Stimulated activated naive B cell treated with anti-CD40 and anti-IgM and Interleukin-4, amounts not matched to agents 10 μg/mL and 1 μg/mL and 100 μg/mL, for 72 hours (primary cell): ENCODE measurements around the gene FNDC3B.
A peak's percentile ranks its signal among the peaks of the same experiment; 100 is the strongest.

ENCODE experiments used
- ATAC-seq, 2 donors: fragments of 150-1000 bp; cut with Tn5 transposase; replicated peaks; 2 replicates each; pipeline ENCODE4 v1.10.0; 2021; ENCODE audit warnings: moderate library complexity in 1 of 2
- DNase-seq: peaks from one replicate; pipeline ENCODE4 v3.0.0; 2021
- H3K27ac Mint-ChIP-seq: one replicate; pipeline ENCODE4 v1.8.0; 2022; ENCODE audit warnings: mild to moderate bottlenecking, mixed read lengths
- H3K27me3 Mint-ChIP-seq, 2 donors: one replicate each; pipeline ENCODE4 v1.8.0; 2022; ENCODE audit warnings: mixed read lengths in 2 of 2
- H3K36me3 Mint-ChIP-seq, 2 donors: one replicate each; pipeline ENCODE4 v1.8.0; 2022; ENCODE audit warnings: mixed read lengths in 2 of 2, mild to moderate bottlenecking in 1 of 2
- H3K4me1 Mint-ChIP-seq, 2 donors: one replicate each; pipeline ENCODE4 v1.8.0; 2022; ENCODE audit warnings: mixed read lengths in 2 of 2, mild to moderate bottlenecking in 1 of 2
- H3K4me3 Mint-ChIP-seq, 2 donors: one replicate each; pipeline ENCODE4 v1.8.0; 2022; ENCODE audit warnings: mild to moderate bottlenecking in 2 of 2, mixed read lengths in 2 of 2, moderate library complexity in 1 of 2
- H3K9me3 Mint-ChIP-seq, 2 donors: one replicate each; pipeline ENCODE4 v1.8.0; 2022; ENCODE audit warnings: mixed read lengths in 2 of 2, mild to moderate bottlenecking in 1 of 2

FNDC3B gene

DNA sequence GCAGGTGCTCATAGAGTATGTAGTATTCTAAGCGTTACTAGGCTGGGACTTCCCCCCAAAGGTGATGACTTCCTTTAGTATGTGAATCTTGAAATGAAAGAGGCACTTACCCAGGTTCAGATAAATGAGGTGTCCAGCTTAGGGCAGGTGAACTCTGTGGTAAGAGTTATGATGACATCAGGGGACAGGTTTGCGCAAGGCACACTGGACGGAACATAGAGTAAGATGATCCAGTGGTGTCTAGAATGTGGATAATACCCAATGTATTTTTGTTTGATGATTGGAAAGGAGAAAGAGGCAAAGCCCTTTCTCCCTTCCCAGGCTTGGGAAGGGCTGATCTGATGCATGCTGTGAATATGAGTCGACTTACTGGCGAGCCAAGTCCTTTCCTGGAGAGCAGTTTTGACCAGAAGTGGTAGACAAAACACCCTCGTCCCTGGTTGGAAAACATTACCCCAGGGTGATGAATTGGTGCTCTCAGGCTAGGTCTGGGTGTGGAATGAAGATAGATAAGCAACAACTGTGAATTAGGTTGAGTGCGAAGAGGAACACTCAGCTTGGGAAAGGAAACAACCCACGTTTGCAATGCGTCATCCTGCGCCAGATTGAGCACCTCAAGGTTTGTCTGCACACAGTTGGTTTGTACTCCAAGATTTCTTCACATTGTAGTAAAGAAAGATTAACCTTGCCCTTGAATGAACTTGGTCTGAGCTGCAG is 284.7 kb downstream of the FNDC3B start:
- no peak for DNase-seq
- ATAC-seq, result peak in 1 of 2 donors; percentile 33
- no peak overlapping the region for H3K27ac Mint-ChIP-seq
- H3K27me3 Mint-ChIP-seq, result no peaks in the 10 kb centered on the region
- peaks cover 13 to 36% of the 10 kb centered on the region in 2 donors for H3K36me3 Mint-ChIP-seq
- no peaks in the 10 kb centered on the region for H3K9me3 Mint-ChIP-seq
- H3K4me3 Mint-ChIP-seq, result no peak overlapping the region
- H3K4me1 Mint-ChIP-seq, result peaks cover 0 to 4% of the 10 kb centered on the region in 2 donors

GRCh38 chr3:172324611-172325203 is 285.3 kb downstream of the FNDC3B start:
- H3K27ac Mint-ChIP-seq, result no peak overlapping the region
- H3K36me3 Mint-ChIP-seq, result peaks cover 16 to 34% of the 10 kb centered on the region in 2 donors
- no peaks in the 10 kb centered on the region for H3K27me3 Mint-ChIP-seq
- H3K4me3 Mint-ChIP-seq, result no peak overlapping the region
- H3K4me1 Mint-ChIP-seq, result peaks cover 0 to 4% of the 10 kb centered on the region in 2 donors
- ATAC-seq (no peak), DNase-seq (no peak)
- no peaks in the 10 kb centered on the region for H3K9me3 Mint-ChIP-seq

DNA sequence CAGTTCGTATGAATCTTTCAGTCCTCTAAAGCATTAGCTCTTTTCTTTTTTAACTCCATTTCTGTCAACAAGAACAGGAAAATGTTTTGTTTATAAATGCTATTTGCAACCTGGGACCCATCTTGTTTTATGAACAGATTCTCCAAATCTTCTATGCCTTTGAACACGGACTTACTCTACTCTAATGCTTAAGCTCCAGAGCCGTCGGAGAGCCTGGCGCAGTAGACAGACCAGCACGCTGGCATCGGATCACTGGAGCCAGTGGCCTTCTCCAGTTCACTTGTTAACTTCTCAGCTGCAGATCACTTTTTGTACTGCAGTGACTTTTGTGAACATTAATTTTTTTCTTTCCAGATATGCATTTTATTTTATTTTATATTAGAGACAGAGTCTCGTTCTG is 286.1 kb downstream of the FNDC3B start:
- H3K27ac Mint-ChIP-seq, result no peak overlapping the region
- DNase-seq (no peak), ATAC-seq (no peak)
- H3K4me3 Mint-ChIP-seq, result no peak overlapping the region
- peaks cover 0 to 4% of the 10 kb centered on the region in 2 donors for H3K4me1 Mint-ChIP-seq
- H3K27me3 Mint-ChIP-seq, result no peaks in the 10 kb centered on the region
- peaks cover 12 to 34% of the 10 kb centered on the region in 2 donors for H3K36me3 Mint-ChIP-seq
- H3K9me3 Mint-ChIP-seq, result no peaks in the 10 kb centered on the region

DNA sequence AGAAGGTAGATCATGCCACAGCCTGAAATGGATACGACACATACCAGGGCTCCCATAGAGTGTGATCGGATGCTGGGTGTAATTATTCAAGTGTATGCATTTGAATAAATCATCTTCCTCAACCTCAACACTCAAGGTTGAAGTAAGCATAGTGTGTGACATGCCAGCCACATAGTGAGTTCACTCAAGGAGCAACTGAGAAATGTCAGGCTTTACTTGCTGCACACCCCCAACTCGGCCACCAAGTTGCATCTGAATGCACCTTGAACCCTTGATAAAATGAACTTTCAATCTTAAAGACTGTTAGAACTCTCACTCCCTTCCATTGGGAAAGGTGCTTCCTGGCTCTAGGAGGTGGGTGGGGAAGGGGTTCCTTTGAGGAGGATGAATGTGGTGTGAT is 287.6 kb downstream of the FNDC3B start:
- H3K27ac Mint-ChIP-seq, result no peak overlapping the region
- H3K4me3 Mint-ChIP-seq, result no peak overlapping the region
- H3K9me3 Mint-ChIP-seq, result no peaks in the 10 kb centered on the region
- DNase-seq (no peak), ATAC-seq (no peak)
- peaks cover 0 to 4% of the 10 kb centered on the region in 2 donors for H3K4me1 Mint-ChIP-seq
- no peaks in the 10 kb centered on the region for H3K27me3 Mint-ChIP-seq
- H3K36me3 Mint-ChIP-seq, result peaks cover 20 to 47% of the 10 kb centered on the region in 2 donors

DNA sequence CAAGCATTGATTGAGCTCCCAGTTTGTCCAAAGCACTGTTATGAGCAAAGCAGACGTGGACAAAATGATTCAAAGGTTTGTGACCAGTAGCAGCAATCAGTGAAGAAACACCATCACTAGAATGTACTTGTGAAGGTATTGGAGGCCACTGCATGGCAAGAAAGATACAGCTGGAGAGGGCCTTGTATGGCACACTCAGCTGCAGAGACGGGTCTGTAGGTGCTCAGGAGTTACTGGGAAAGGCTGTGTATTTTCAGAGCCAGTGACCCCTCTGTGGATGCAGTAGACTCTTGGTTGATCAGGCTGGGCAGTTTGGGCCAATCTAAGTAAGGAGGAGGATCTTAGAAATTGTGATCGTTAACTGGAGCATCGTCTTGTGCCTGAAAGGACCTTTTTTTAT is 288.9 kb downstream of the FNDC3B start:
- ATAC-seq (no peak), DNase-seq (no peak)
- Mint-ChIP-seq H3K36me3 (peaks cover 20 to 47% of the 10 kb centered on the region in 2 donors), H3K4me3 (no peak overlapping the region), H3K9me3 (no peaks in the 10 kb centered on the region), H3K27me3 (no peaks in the 10 kb centered on the region), H3K27ac (no peak overlapping the region), H3K4me1 (peaks cover 0 to 4% of the 10 kb centered on the region in 2 donors)

GRCh38 chr3:172329070-172329469 is 289.7 kb downstream of the FNDC3B start:
- Mint-ChIP-seq H3K27me3 (no peaks in the 10 kb centered on the region), H3K36me3 (peaks cover 24 to 46% of the 10 kb centered on the region in 2 donors), H3K9me3 (no peaks in the 10 kb centered on the region), H3K4me3 (no peak overlapping the region), H3K4me1 (no peaks in the 10 kb centered on the region), H3K27ac (no peak overlapping the region)
- no peak for ATAC-seq
- no peak for DNase-seq

GRCh38 chr3:172330413-172330812 is 291.0 kb downstream of the FNDC3B start:
- H3K27me3 Mint-ChIP-seq, result no peaks in the 10 kb centered on the region
- no peaks in the 10 kb centered on the region for H3K4me1 Mint-ChIP-seq
- ATAC-seq (no peak), DNase-seq (no peak)
- H3K27ac Mint-ChIP-seq, result no peak overlapping the region
- H3K36me3 Mint-ChIP-seq, result peaks cover 22 to 36% of the 10 kb centered on the region in 2 donors
- H3K9me3 Mint-ChIP-seq, result no peaks in the 10 kb centered on the region
- no peak overlapping the region for H3K4me3 Mint-ChIP-seq

DNA sequence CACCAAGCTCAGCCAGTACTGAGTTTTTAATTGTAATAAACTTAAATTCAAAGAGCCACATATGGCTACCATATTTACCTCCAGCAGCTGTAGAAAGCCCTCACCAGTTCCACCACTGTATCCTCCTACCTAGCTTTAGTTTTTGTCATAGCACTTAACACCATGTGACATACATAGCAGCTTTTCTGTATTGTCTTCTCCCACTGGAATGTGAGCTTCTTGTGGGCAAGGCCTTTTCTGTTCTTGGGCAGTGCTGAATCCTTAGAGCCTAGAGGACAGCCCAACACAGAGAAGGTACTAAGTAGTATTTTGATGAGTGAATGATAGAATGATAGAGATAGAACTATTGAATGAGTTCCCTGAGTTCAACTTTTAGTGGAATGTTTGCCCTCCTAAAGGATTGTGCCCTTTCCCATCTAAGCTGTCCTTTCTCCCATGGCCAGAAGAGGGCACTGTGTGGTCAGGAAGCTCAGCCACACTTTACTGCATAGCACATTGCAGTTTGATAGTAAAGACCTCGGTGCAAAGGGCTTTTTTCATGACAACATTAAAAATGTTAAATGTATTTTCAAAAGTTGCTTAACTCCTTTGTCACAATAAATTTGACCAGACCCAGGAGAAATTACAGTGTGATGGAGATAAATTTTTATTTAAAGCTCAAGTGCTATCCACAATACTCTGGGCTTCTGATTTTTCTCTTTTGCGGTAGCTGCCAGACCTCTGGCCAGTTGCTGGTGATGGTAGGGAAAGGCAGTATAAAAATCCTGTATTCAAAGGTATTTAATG is 293.1 kb downstream of the FNDC3B start:
- peaks cover 16 to 27% of the 10 kb centered on the region in 2 donors for H3K36me3 Mint-ChIP-seq
- ATAC-seq (peak; percentile 68 to 74), DNase-seq (peak; percentile 16)
- H3K4me3 Mint-ChIP-seq, result no peak overlapping the region
- no peaks in the 10 kb centered on the region for H3K4me1 Mint-ChIP-seq
- H3K27me3 Mint-ChIP-seq, result no peaks in the 10 kb centered on the region
- no peaks in the 10 kb centered on the region for H3K9me3 Mint-ChIP-seq
- H3K27ac Mint-ChIP-seq, result no peak overlapping the region

DNA sequence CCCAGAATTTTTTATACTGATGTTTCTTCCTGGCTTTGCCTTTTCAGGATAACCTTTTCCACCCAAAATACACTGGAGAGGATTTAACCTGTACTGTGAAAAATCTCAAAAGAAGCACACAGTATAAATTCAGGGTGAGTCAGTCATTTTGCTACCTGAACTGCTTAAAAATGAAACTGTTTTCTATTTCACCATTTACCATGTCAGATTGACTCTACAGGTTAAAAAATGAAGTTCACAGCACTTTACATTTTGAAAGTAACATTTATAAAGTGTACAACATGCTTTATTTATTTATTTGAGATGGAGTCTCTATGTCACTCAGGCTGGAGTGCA is 293.6 kb downstream of the FNDC3B start:
- Mint-ChIP-seq H3K27ac (no peak overlapping the region), H3K4me1 (no peaks in the 10 kb centered on the region), H3K4me3 (no peak overlapping the region), H3K9me3 (no peaks in the 10 kb centered on the region), H3K36me3 (peaks cover 18 to 30% of the 10 kb centered on the region in 2 donors), H3K27me3 (no peaks in the 10 kb centered on the region)
- ATAC-seq (no peak), DNase-seq (no peak)

DNA sequence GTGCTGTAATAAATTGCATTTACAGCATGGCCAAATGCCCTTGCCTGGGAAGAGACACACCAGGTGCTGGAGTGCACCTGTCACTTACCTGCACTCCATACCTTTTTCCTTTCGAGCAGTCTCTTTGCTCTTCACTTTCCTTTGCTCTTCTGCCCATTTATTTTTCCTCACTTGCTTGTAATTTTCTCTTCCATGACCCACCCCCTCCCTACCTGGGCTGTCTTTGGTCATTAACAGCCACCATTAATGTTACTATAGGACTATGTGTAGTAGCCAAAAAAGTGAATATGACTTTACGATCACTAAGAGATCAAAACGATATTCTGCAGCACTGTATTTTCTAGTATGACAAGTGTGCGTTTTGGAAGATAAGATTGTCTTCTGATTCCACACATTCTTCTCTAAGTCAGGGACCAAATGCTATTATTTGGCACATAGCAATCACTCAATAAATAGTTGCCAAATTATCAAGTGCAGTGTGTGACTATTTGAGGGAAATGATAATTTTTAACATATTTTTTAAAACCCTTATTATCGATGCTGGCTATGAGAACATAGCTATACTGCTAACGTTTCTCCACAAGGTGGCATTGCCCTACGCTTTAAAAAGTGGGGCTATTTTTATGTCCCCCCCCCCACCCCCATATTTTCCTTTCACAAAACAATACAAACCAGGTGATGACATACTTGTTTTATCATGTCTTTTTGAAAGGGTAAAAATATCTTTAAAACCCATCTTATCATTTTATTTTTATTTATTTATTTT is 294.5 kb downstream of the FNDC3B start:
- no peaks in the 10 kb centered on the region for H3K4me1 Mint-ChIP-seq
- no peak overlapping the region for H3K27ac Mint-ChIP-seq
- H3K36me3 Mint-ChIP-seq, result peaks cover 18 to 30% of the 10 kb centered on the region in 2 donors
- ATAC-seq, result no peak
- H3K9me3 Mint-ChIP-seq, result no peaks in the 10 kb centered on the region
- no peak overlapping the region for H3K4me3 Mint-ChIP-seq
- H3K27me3 Mint-ChIP-seq, result no peaks in the 10 kb centered on the region
- DNase-seq, result no peak

GRCh38 chr3:172334671-172335207 is 295.4 kb downstream of the FNDC3B start:
- Mint-ChIP-seq H3K9me3 (no peaks in the 10 kb centered on the region), H3K36me3 (peaks cover 14 to 28% of the 10 kb centered on the region in 2 donors)
- ATAC-seq, result no peak

GRCh38 chr3:172339892-172340291 is 300.5 kb downstream of the FNDC3B start:
- ATAC-seq (no peak), DNase-seq (no peak)
- no peaks in the 10 kb centered on the region for H3K27me3 Mint-ChIP-seq
- peaks cover 5 to 17% of the 10 kb centered on the region in 2 donors for H3K36me3 Mint-ChIP-seq
- H3K27ac Mint-ChIP-seq, result no peak overlapping the region
- no peak overlapping the region for H3K4me3 Mint-ChIP-seq
- H3K4me1 Mint-ChIP-seq, result no peaks in the 10 kb centered on the region
- H3K9me3 Mint-ChIP-seq, result no peaks in the 10 kb centered on the region

More at GRCh38 chr3:172334671-172335207, 295.4 kb downstream of the FNDC3B start:
- no peaks in the 10 kb centered on the region for H3K27me3 Mint-ChIP-seq
- no peaks in the 10 kb centered on the region for H3K4me1 Mint-ChIP-seq
- no peak for DNase-seq
- H3K4me3 Mint-ChIP-seq, result no peak overlapping the region
- no peak overlapping the region for H3K27ac Mint-ChIP-seq

DNA sequence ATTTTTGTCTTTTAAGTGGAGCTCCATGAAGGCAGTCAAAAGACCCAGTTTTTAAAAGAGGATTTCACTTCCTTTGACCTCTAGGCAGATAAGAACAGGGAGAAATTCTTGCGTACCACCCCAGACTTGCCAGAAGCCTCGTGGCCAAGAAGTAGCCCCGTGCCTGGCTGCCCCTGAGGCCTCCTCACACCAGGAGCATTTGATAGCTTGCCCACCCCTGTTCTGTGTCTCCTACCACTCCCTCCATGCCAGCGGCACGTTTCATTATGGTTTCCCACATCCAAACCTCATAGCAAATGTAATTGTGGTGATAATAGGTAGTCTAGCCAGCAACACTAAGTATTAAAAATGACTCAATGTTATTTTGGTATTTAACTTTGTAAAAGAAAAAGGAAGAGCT is 301.2 kb downstream of the FNDC3B start:
- H3K9me3 Mint-ChIP-seq, result no peaks in the 10 kb centered on the region
- H3K4me3 Mint-ChIP-seq, result no peak overlapping the region
- H3K27ac Mint-ChIP-seq, result no peak overlapping the region
- no peaks in the 10 kb centered on the region for H3K4me1 Mint-ChIP-seq
- H3K36me3 Mint-ChIP-seq, result peaks cover 9 to 21% of the 10 kb centered on the region in 2 donors
- no peak for DNase-seq
- no peaks in the 10 kb centered on the region for H3K27me3 Mint-ChIP-seq
- no peak for ATAC-seq

DNA sequence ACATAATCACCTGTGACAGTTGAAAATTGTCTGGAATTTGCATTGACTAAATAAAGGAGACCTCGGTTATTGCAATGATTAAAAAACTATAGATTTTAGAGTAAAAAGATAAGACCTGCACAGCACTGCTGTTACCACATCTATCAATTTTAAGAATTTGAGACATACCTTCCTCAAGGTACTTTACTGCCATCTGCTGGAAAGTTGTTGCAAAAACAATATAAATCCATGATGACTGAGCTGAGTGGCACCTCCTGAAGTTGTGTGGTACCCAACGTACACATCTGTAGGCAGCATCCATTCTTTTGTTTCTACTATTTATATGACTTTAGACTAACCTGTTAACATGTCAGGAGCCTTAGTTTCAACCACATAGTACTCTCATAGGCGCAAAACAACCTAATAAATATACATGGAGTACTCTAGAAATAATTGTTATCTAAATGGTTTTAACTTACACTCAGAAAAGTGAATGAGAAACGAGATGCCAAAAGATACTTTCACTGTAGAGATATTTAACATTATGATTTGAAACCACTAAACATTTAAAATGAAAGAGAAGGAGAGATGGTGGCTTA is 302.2 kb downstream of the FNDC3B start:
- Mint-ChIP-seq H3K27me3 (no peaks in the 10 kb centered on the region), H3K27ac (no peak overlapping the region), H3K4me1 (no peaks in the 10 kb centered on the region), H3K9me3 (no peaks in the 10 kb centered on the region), H3K4me3 (no peak overlapping the region), H3K36me3 (peaks cover 9 to 22% of the 10 kb centered on the region in 2 donors)
- DNase-seq, result peak; percentile 11
- peak; percentile 72 to 76 for ATAC-seq
